ENCODE measurements around the gene FOXL2NB. TPM values are rescaled to one million over a fixed set of nuclear protein-coding genes. Genes with fewer than 3 reads are reported as not detected.

FOXL2NB gene
- total and polyA plus RNA-seq, 2 of the 13 experiments (the other 11 are each of a cell fraction or from before 2014, with no cell fraction given): not detected

DNA sequence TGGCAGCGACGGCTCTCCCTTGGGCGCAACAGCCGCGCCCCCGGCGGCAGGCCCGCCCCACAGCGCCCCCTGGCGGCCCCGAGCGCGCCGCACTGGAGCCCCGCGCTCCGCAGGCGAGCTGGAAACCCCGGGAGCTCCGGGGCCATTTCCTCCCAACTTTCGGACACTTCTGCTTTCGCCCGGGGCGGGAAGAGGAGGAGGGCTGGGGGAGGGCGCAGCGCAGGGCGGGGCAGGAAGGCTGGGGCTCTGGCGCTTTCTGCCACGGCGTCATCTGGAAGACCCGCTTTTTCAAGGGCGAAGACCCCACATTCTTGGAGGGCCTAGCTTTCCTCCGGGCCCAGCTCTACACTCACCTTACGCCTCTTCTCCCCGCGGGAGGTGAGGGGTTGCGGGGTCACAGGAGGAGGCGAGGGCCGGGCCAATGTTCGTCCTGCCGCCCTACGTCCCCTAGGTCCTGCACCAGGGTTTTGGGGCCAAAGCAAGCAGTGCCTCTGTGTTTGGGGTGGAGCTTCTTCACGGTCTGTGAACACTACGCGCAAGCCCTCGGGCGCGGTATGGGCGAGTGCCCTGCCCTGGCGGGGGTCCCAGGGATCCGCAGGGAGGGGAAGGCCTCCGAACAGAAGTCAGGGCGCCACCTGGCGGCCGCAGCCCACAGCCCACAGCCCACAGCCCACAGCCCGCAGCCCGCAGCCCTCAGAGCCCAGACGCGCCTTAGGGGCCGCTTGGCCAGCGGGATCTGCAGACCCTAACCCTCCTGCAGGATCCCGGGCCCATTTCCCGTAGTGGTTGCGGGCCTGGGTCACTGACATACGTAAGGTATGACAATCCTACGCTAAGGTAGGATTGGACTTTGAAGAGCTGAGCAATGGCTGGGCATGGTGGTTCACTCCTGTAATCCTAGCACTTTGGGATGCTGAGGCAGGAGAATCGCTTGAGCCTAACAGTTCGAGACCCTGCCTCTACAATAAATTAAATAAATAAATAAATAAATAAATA lies 31.2 kb upstream of the FOXL2NB start (continued):
- TF ChIP-seq KAT8 (CRISPR knock-in tag; IDR thresholded peaks at IDR 0.05): peak; percentile 46
- TF ChIP-seq, protein P1, sequence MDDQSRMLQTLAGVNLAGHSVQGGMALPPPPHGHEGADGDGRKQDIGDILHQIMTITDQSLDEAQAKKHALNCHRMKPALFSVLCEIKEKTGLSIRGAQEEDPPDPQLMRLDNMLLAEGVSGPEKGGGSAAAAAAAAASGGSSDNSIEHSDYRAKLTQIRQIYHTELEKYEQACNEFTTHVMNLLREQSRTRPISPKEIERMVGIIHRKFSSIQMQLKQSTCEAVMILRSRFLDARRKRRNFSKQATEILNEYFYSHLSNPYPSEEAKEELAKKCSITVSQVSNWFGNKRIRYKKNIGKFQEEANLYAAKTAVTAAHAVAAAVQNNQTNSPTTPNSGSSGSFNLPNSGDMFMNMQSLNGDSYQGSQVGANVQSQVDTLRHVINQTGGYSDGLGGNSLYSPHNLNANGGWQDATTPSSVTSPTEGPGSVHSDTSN (CRISPR knock-in tag; IDR thresholded peaks at IDR 0.05; ENCODE audit: borderline replicate concordance): no peak
- TF ChIP-seq ZBTB1 (CRISPR knock-in tag; IDR thresholded peaks at IDR 0.05; ENCODE audit: borderline replicate concordance): no peak
- TF ChIP-seq HIVEP1 (CRISPR knock-in tag; IDR thresholded peaks at IDR 0.05): 0 out of 2 replicates have a peak, but pooled peaks have one; percentile 12
- TF ChIP-seq ZNF605 (CRISPR knock-in tag; IDR thresholded peaks at IDR 0.05): peak; percentile 70; the same call in 1 of the 2 replicates
- TF ChIP-seq RAD51 (IDR thresholded peaks at IDR 0.05; ENCODE audit: borderline replicate concordance): no peak
- TF ChIP-seq HMG20B (CRISPR knock-in tag; conservative IDR thresholded peaks at IDR 0.05): no peak
- TF ChIP-seq ZSCAN30 (CRISPR knock-in tag; IDR thresholded peaks at IDR 0.05): no peak
- TF ChIP-seq ZFAT (CRISPR knock-in tag; conservative IDR thresholded peaks at IDR 0.05): no peak
- TF ChIP-seq, protein P2, sequence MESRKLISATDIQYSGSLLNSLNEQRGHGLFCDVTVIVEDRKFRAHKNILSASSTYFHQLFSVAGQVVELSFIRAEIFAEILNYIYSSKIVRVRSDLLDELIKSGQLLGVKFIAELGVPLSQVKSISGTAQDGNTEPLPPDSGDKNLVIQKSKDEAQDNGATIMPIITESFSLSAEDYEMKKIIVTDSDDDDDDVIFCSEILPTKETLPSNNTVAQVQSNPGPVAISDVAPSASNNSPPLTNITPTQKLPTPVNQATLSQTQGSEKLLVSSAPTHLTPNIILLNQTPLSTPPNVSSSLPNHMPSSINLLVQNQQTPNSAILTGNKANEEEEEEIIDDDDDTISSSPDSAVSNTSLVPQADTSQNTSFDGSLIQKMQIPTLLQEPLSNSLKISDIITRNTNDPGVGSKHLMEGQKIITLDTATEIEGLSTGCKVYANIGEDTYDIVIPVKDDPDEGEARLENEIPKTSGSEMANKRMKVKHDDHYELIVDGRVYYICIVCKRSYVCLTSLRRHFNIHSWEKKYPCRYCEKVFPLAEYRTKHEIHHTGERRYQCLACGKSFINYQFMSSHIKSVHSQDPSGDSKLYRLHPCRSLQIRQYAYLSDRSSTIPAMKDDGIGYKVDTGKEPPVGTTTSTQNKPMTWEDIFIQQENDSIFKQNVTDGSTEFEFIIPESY (CRISPR knock-in tag; IDR thresholded peaks at IDR 0.05): peak; percentile 32; the same call in 1 of the 2 replicates
- TF ChIP-seq HOXA3 (CRISPR knock-in tag; IDR thresholded peaks at IDR 0.05): peak; percentile 62; the same call in 1 of the 2 replicates
- peak; percentile 89; the same call in 1 of the 2 replicates for TF ChIP-seq ZNF607 (CRISPR knock-in tag; IDR thresholded peaks at IDR 0.05; ENCODE audit: borderline replicate concordance)
- no peak for TF ChIP-seq ATF7 (IDR thresholded peaks at IDR 0.05)
- no peak for TF ChIP-seq ATF7 (CRISPR knock-in tag; IDR thresholded peaks at IDR 0.05)
- TF ChIP-seq, protein P3, sequence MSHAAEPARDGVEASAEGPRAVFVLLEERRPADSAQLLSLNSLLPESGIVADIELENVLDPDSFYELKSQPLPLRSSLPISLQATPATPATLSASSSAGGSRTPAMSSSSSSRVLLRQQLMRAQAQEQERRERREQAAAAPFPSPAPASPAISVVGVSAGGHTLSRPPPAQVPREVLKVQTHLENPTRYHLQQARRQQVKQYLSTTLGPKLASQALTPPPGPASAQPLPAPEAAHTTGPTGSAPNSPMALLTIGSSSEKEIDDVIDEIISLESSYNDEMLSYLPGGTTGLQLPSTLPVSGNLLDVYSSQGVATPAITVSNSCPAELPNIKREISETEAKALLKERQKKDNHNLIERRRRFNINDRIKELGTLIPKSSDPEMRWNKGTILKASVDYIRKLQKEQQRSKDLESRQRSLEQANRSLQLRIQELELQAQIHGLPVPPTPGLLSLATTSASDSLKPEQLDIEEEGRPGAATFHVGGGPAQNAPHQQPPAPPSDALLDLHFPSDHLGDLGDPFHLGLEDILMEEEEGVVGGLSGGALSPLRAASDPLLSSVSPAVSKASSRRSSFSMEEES (CRISPR knock-in tag; IDR thresholded peaks at IDR 0.05): no peak
- peak; percentile 90 for TF ChIP-seq STAG1 (CRISPR knock-in tag; IDR thresholded peaks at IDR 0.05)
- no peak for TF ChIP-seq ZNF232 (CRISPR knock-in tag; IDR thresholded peaks at IDR 0.05; ENCODE audit: borderline replicate concordance)
- peak; percentile 69 for TF ChIP-seq DMAP1 (CRISPR knock-in tag; IDR thresholded peaks at IDR 0.05)
- TF ChIP-seq ARHGAP35 (CRISPR knock-in tag; IDR thresholded peaks at IDR 0.05; ENCODE audit: borderline replicate concordance): 0 out of 2 replicates have a peak, but pooled peaks have one; percentile 45
- no peak; the same call in 1 of the 2 replicates for TF ChIP-seq ZNF557 (CRISPR knock-in tag; IDR thresholded peaks at IDR 0.05)
- TF ChIP-seq ZNF713 (CRISPR knock-in tag; IDR thresholded peaks at IDR 0.05): 0 out of 2 replicates have a peak, but pooled peaks have one; percentile 17
- TF ChIP-seq PRMT3 (CRISPR knock-in tag; IDR thresholded peaks at IDR 0.05; ENCODE audit: borderline replicate concordance, low read depth): no peak
- no peak for TF ChIP-seq ATAD3A (CRISPR knock-in tag; IDR thresholded peaks at IDR 0.05)
- TF ChIP-seq, protein P4, sequence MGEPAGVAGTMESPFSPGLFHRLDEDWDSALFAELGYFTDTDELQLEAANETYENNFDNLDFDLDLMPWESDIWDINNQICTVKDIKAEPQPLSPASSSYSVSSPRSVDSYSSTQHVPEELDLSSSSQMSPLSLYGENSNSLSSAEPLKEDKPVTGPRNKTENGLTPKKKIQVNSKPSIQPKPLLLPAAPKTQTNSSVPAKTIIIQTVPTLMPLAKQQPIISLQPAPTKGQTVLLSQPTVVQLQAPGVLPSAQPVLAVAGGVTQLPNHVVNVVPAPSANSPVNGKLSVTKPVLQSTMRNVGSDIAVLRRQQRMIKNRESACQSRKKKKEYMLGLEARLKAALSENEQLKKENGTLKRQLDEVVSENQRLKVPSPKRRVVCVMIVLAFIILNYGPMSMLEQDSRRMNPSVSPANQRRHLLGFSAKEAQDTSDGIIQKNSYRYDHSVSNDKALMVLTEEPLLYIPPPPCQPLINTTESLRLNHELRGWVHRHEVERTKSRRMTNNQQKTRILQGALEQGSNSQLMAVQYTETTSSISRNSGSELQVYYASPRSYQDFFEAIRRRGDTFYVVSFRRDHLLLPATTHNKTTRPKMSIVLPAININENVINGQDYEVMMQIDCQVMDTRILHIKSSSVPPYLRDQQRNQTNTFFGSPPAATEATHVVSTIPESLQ (CRISPR knock-in tag; conservative IDR thresholded peaks at IDR 0.05): no peak

Data from HepG2 (cell line).